DND-41 (cell line): ENCODE data around the gene AKAP6.

ENCODE experiments used
- ATAC-seq: fragments of 200-7000 bp; cut with Tn5 transposase; 3 replicates; pipeline ENCODE4 v1.9.1; 2021; ENCODE audit warnings: low read depth; ENCODE audit not compliant: insufficient read depth
- DNase-seq: peaks from one replicate; pipeline ENCODE4 v3.0.0-alpha.2; 2020
- H2AFZ ChIP-seq: 2 replicates; pipeline ENCODE4 v1.6.0; 2012; ENCODE audit warnings: low read depth, low read length
- H3K27ac ChIP-seq: 2 replicates; pipeline ENCODE4 v1.5.1; 2012; ENCODE audit warnings: low read length, inconsistent platforms
- H3K27me3 ChIP-seq: fragments of 200-600 bp; sonication (generic); 2 replicates; pipeline ENCODE4 v1.6.0; 2012; ENCODE audit warnings: low read length, mild to moderate bottlenecking, inconsistent platforms; ENCODE audit not compliant: insufficient read depth, poor library complexity
- H3K36me3 ChIP-seq: 2 replicates; pipeline ENCODE4 v1.5.1; 2012; ENCODE audit warnings: low read length, inconsistent platforms; ENCODE audit not compliant: insufficient read depth
- H3K4me1 ChIP-seq: 2 replicates; pipeline ENCODE4 v1.5.1; 2012; ENCODE audit warnings: mild to moderate bottlenecking, low read length; ENCODE audit not compliant: insufficient read depth
- H3K4me2 ChIP-seq: 2 replicates; pipeline ENCODE4 v1.6.0; 2012; ENCODE audit warnings: mild to moderate bottlenecking, moderate library complexity, low read length, inconsistent platforms; ENCODE audit not compliant: insufficient read depth
- H3K4me3 ChIP-seq, 2 experiments: fragments of 200-600 bp in 1 of 2; shearing (Covaris generic) in 1 of 2; 2 replicates each; pipeline ENCODE4 v1.5.1; 2012 to 2016; ENCODE audit warnings: inconsistent platforms in 2 of 2, low read length in 2 of 2, mild to moderate bottlenecking in 2 of 2, low read depth in 1 of 2, moderate library complexity in 1 of 2
- H3K79me2 ChIP-seq: 2 replicates; pipeline ENCODE4 v1.6.0; 2012; ENCODE audit warnings: low read length, inconsistent platforms; ENCODE audit not compliant: insufficient read depth
- H3K9ac ChIP-seq: 2 replicates; pipeline ENCODE4 v1.6.0; 2012; ENCODE audit warnings: low read depth, mild to moderate bottlenecking, inconsistent platforms, low read length, moderate library complexity
- H3K9me3 ChIP-seq: 2 replicates; pipeline ENCODE4 v1.5.1; 2012; ENCODE audit warnings: low read length, moderate library complexity, mild to moderate bottlenecking, inconsistent platforms; ENCODE audit not compliant: insufficient read depth, severe bottlenecking
- H4K20me1 ChIP-seq: 2 replicates; pipeline ENCODE4 v1.6.0; 2012; ENCODE audit warnings: low read length; ENCODE audit not compliant: insufficient read depth
- CTCF ChIP-seq: IDR thresholded peaks from 2 replicates; pipeline ENCODE4 v1.5.1; 2012; ENCODE audit warnings: borderline replicate concordance, low read length, moderate library complexity, mild to moderate bottlenecking; ENCODE audit not compliant: poor library complexity, severe bottlenecking; ENCODE audit errors: extremely low read depth
- EZH2 ChIP-seq: IDR thresholded peaks from 3 replicates; pipeline ENCODE4 v1.6.1; 2012; ENCODE audit warnings: borderline replicate concordance, low read depth, mild to moderate bottlenecking, moderate library complexity, low read length, inconsistent platforms; ENCODE audit not compliant: severe bottlenecking

Gene AKAP6

GRCh38 chr14:32443890-32444661 is 115.0 kb downstream of the AKAP6 start:
- H3K4me1 ChIP-seq, result no peaks in the 10 kb centered on the region
- no peak for DNase-seq
- ATAC-seq, result no peak
- no peak overlapping the region for H3K4me2 ChIP-seq
- H3K36me3 ChIP-seq, result no peaks in the 10 kb centered on the region
- H2AFZ ChIP-seq, result no peak overlapping the region
- no peaks in the 10 kb centered on the region for H3K9me3 ChIP-seq
- no peaks in the 10 kb centered on the region for H3K27me3 ChIP-seq
- H3K79me2 ChIP-seq, result no peaks in the 10 kb centered on the region
- H3K27ac ChIP-seq, result no peak overlapping the region
- H3K9ac ChIP-seq, result no peak overlapping the region
- no peak overlapping the region for H3K4me3 ChIP-seq
- no peak for TF ChIP-seq EZH2
- no peak for TF ChIP-seq CTCF
- no peaks in the 10 kb centered on the region for H4K20me1 ChIP-seq

- ATAC-seq (no peak), DNase-seq (no peak)
- Histone ChIP-seq H3K27ac (no peak overlapping the region), H2AFZ (no peak overlapping the region), H3K79me2 (no peaks in the 10 kb centered on the region), H3K4me3 (no peak overlapping the region), H3K27me3 (no peaks in the 10 kb centered on the region), H3K9ac (no peak overlapping the region), H4K20me1 (no peaks in the 10 kb centered on the region), H3K4me1 (no peaks in the 10 kb centered on the region), H3K36me3 (no peaks in the 10 kb centered on the region), H3K4me2 (no peak overlapping the region), H3K9me3 (no peaks in the 10 kb centered on the region)
- no peak for TF ChIP-seq EZH2
- no peak for TF ChIP-seq CTCF
Measured at GRCh38 chr14:32447371-32447770, 118.3 kb downstream of the AKAP6 start.

GRCh38 chr14:32449648-32450047 is 120.5 kb downstream of the AKAP6 start:
- H3K4me2 ChIP-seq, result no peak overlapping the region
- TF ChIP-seq EZH2 (no peak), CTCF (no peak)
- ATAC-seq, result no peak

More at GRCh38 chr14:32449648-32450047, 120.5 kb downstream of the AKAP6 start:
- Histone ChIP-seq H3K9me3 (no peaks in the 10 kb centered on the region), H3K27ac (no peak overlapping the region), H2AFZ (no peak overlapping the region), H4K20me1 (no peaks in the 10 kb centered on the region), H3K79me2 (no peaks in the 10 kb centered on the region), H3K9ac (no peak overlapping the region), H3K27me3 (no peaks in the 10 kb centered on the region), H3K4me3 (no peak overlapping the region), H3K4me1 (no peaks in the 10 kb centered on the region), H3K36me3 (no peaks in the 10 kb centered on the region)
- DNase-seq, result no peak
